H9 (cell line): ENCODE measurements around the gene COQ10B. TPM values are rescaled to one million over a fixed set of nuclear protein-coding genes. Genes with fewer than 3 reads are reported as not detected.
A peak's percentile ranks its signal among the peaks of the same experiment; 100 is the strongest.

ENCODE experiments used
- DNase-seq: peaks from one replicate; pipeline ENCODE4 v3.0.0-alpha.2; 2017
- H2AFZ ChIP-seq: one replicate; pipeline ENCODE4 v1.6.1; 2013; ENCODE audit warnings: mild to moderate bottlenecking, low read length, control low read depth, moderate library complexity
- H2AK5ac ChIP-seq: 2 replicates; pipeline ENCODE4 v1.6.1; 2013; ENCODE audit warnings: low read length, control low read depth, mixed read lengths; ENCODE audit not compliant: insufficient read length
- H2BK120ac ChIP-seq: one replicate; pipeline ENCODE4 v1.6.1; 2013; ENCODE audit warnings: low read depth, mild to moderate bottlenecking, low read length, control low read depth, inconsistent platforms; ENCODE audit not compliant: poor library complexity, severe bottlenecking
- H2BK12ac ChIP-seq: 2 replicates; pipeline ENCODE4 v1.6.1; 2013; ENCODE audit warnings: low read length, control low read depth, mixed read lengths, low read depth; ENCODE audit not compliant: insufficient read length
- H2BK15ac ChIP-seq: 2 replicates; pipeline ENCODE4 v1.6.1; 2013; ENCODE audit warnings: low read depth, low read length, control low read depth
- H2BK20ac ChIP-seq: one replicate; pipeline ENCODE4 v1.6.1; 2013; ENCODE audit warnings: low read depth, mild to moderate bottlenecking, low read length, control low read depth, inconsistent platforms; ENCODE audit not compliant: poor library complexity, severe bottlenecking
- H2BK5ac ChIP-seq: 2 replicates; pipeline ENCODE4 v1.6.1; 2013; ENCODE audit warnings: low read length, control low read depth, mixed read lengths; ENCODE audit not compliant: insufficient read length
- H3K14ac ChIP-seq: 2 replicates; pipeline ENCODE4 v1.6.1; 2013; ENCODE audit warnings: low read length, control low read depth; ENCODE audit not compliant: insufficient read depth
- H3K18ac ChIP-seq: 2 replicates; pipeline ENCODE4 v1.6.1; 2013; ENCODE audit warnings: low read depth, mild to moderate bottlenecking, mixed read lengths, low read length, control low read depth; ENCODE audit not compliant: insufficient read length
- H3K23ac ChIP-seq: 2 replicates; pipeline ENCODE4 v1.6.1; 2013; ENCODE audit warnings: low read length, control low read depth, mixed read lengths, low read depth; ENCODE audit not compliant: insufficient read length
- H3K23me2 ChIP-seq: 2 replicates; pipeline ENCODE4 v1.6.1; 2013; ENCODE audit warnings: low read depth, mild to moderate bottlenecking, mixed read lengths, low read length, control low read depth; ENCODE audit not compliant: insufficient read length, poor library complexity, severe bottlenecking
- H3K27ac ChIP-seq: 2 replicates; pipeline ENCODE4 v1.5.1; 2013; ENCODE audit warnings: low read length, control low read depth, mixed read lengths, low read depth; ENCODE audit not compliant: insufficient read length
- H3K27me3 ChIP-seq: 2 replicates; pipeline ENCODE4 v1.6.1; 2013; ENCODE audit warnings: low read length, control low read depth, inconsistent platforms; ENCODE audit not compliant: insufficient read depth
- H3K4ac ChIP-seq: 2 replicates; pipeline ENCODE4 v1.6.1; 2013; ENCODE audit warnings: low read depth, mild to moderate bottlenecking, control low read depth, inconsistent platforms, low read length, moderate library complexity
- H3K4me1 ChIP-seq: 2 replicates; pipeline ENCODE4 v1.6.1; 2013; ENCODE audit warnings: low read length, control low read depth, inconsistent platforms; ENCODE audit not compliant: insufficient read depth
- H3K4me2 ChIP-seq: 2 replicates; pipeline ENCODE4 v1.6.1; 2013; ENCODE audit warnings: low read length, control low read depth, mixed read lengths; ENCODE audit not compliant: insufficient read length, insufficient read depth
- H3K56ac ChIP-seq: 2 replicates; pipeline ENCODE4 v1.6.1; 2013; ENCODE audit warnings: low read depth, mild to moderate bottlenecking, mixed read lengths, low read length, control low read depth; ENCODE audit not compliant: insufficient read length
- H3K79me1 ChIP-seq: 2 replicates; pipeline ENCODE4 v1.6.1; 2013; ENCODE audit warnings: low read depth, mild to moderate bottlenecking, moderate library complexity, low read length, control low read depth, inconsistent platforms; ENCODE audit not compliant: insufficient read depth, poor library complexity, severe bottlenecking
- H3K79me2 ChIP-seq: 2 replicates; pipeline ENCODE4 v1.6.1; 2013; ENCODE audit warnings: low read length, control low read depth, inconsistent platforms; ENCODE audit not compliant: insufficient read depth
- H3K9ac ChIP-seq: 2 replicates; pipeline ENCODE4 v1.6.1; 2013; ENCODE audit warnings: low read length, control low read depth, mixed read lengths; ENCODE audit not compliant: insufficient read length; ENCODE audit errors: extremely low read depth
- H3K9me3 ChIP-seq: one replicate; pipeline ENCODE4 v1.6.1; 2013; ENCODE audit warnings: low read depth, low read length, inconsistent platforms; ENCODE audit not compliant: control insufficient read depth
- H3T11ph ChIP-seq: one replicate; pipeline ENCODE4 v1.6.1; 2013; ENCODE audit warnings: mild to moderate bottlenecking, low read length, control low read depth, inconsistent platforms
- H4K20me1 ChIP-seq: one replicate; pipeline ENCODE4 v1.6.1; 2013; ENCODE audit not compliant: control insufficient read depth, insufficient read length, insufficient read depth
- H4K5ac ChIP-seq: 2 replicates; pipeline ENCODE4 v1.6.1; 2013; ENCODE audit warnings: low read depth, mild to moderate bottlenecking, mixed read lengths, low read length, control low read depth; ENCODE audit not compliant: insufficient read length
- H4K8ac ChIP-seq: replicated peaks from 2 replicates; pipeline ENCODE4 v1.6.1; 2013; ENCODE audit warnings: low read length, control low read depth, mixed read lengths, low read depth; ENCODE audit not compliant: insufficient read length
- H4K91ac ChIP-seq: 2 replicates; pipeline ENCODE4 v1.6.1; 2013; ENCODE audit warnings: low read depth, mild to moderate bottlenecking, moderate library complexity, mixed read lengths, low read length, control low read depth; ENCODE audit not compliant: insufficient read length
- H3K27ac Mint-ChIP-seq, 3 experiments: 2 replicates in 2 of 3; 3 replicates in 1 of 3; pipeline ENCODE4 v1.8.0; 2020 to 2021; ENCODE audit warnings: mixed read lengths in 3 of 3, mild to moderate bottlenecking in 1 of 3, moderate library complexity in 1 of 3
- H3K27me3 Mint-ChIP-seq: 2 replicates; pipeline ENCODE4 v1.8.0; 2021; ENCODE audit warnings: low read depth, mild to moderate bottlenecking, moderate library complexity, mixed read lengths
- H3K36me3 Mint-ChIP-seq, 3 experiments: 2 replicates in 2 of 3; 3 replicates in 1 of 3; pipeline ENCODE4 v1.8.0; 2020 to 2021; ENCODE audit warnings: low read depth in 3 of 3, mixed read lengths in 3 of 3; ENCODE audit not compliant: insufficient read depth in 1 of 3
- H3K4me1 Mint-ChIP-seq, 2 experiments: 2 replicates each; pipeline ENCODE4 v1.8.0; 2020; ENCODE audit warnings: mixed read lengths in 2 of 2
- H3K4me3 Mint-ChIP-seq, 2 experiments: 2 replicates in 1 of 2; 3 replicates in 1 of 2; pipeline ENCODE4 v1.8.0; 2020 to 2021; ENCODE audit warnings: mild to moderate bottlenecking in 2 of 2, mixed read lengths in 2 of 2, moderate library complexity in 1 of 2
- H3K9me3 Mint-ChIP-seq, 2 experiments: 2 replicates in 1 of 2; 3 replicates in 1 of 2; pipeline ENCODE4 v1.8.0; 2020; ENCODE audit warnings: mild to moderate bottlenecking in 2 of 2, mixed read lengths in 2 of 2, moderate library complexity in 1 of 2
- CTCF ChIP-seq: fragments of 200-600 bp; sonication (generic); conservative IDR thresholded peaks from 3 replicates; pipeline ENCODE4 v1.8.0; 2021; ENCODE audit warnings: antibody characterized with exemption, mild to moderate bottlenecking
- WGBS: extraction: QIAGEN DNeasy Blood & Tissue Kit; methylation state at CpG from one replicate; pipeline ENCODE4 v1.1.7; 2013; ENCODE audit warnings: missing lambda C conversion rate, low lambda C conversion rate, mixed read lengths; ENCODE audit not compliant: insufficient read length; ENCODE audit errors: extremely low coverage; 5-methylcytosine and 5-hydroxymethylcytosine counted together
- total RNA-seq: library from RNA; stranded (reverse); gene quantifications from 2 replicates; pipeline ENCODE4 v1.2.1, GENCODE V29; 2021

The COQ10B gene
- total RNA-seq, 1 experiment from 2014 or later: 16.2 TPM

GRCh38 chr2:197516393-197516761, 63.0 kb downstream of the COQ10B start:
- no peak for TF ChIP-seq CTCF

More at GRCh38 chr2:197516393-197516761, 63.0 kb downstream of the COQ10B start:
- Histone ChIP-seq H2AFZ (no peak overlapping the region), H3K27ac (no peak overlapping the region), H3K9me3 (no peaks in the 10 kb centered on the region), H3K9ac (peak overlapping the region; percentile 85), H2AK5ac (no peak overlapping the region), H4K20me1 (no peaks in the 10 kb centered on the region), H3K56ac (no peak overlapping the region), H2BK120ac (no peak overlapping the region), H2BK20ac (no peak overlapping the region), H3K79me1 (no peaks in the 10 kb centered on the region), H3K4me2 (peak overlapping the region; percentile 63), H3K27me3 (no peaks in the 10 kb centered on the region), H3K18ac (peak overlapping the region; percentile 76), H2BK15ac (no peak overlapping the region), H3K4me1 (0 out of 2 replicates have a peak, but pooled peaks cover 3% of the 10 kb centered on the region), H4K8ac (no peak overlapping the region), H4K5ac (no peak overlapping the region), H3T11ph (no peak overlapping the region), H2BK5ac (no peak overlapping the region), H3K4ac (no peak overlapping the region), H3K14ac (peak overlapping the region; percentile 79; the same call in 1 of the 2 replicates), H3K23ac (no peak overlapping the region), H3K23me2 (peaks cover 7% of the 10 kb centered on the region), H2BK12ac (no peak overlapping the region), H3K79me2 (peaks cover 19% of the 10 kb centered on the region; the same call in 1 of the 2 replicates), H4K91ac (no peak overlapping the region)
- Mint-ChIP-seq H3K9me3 (peaks cover 5 to 7% of the 10 kb centered on the region in 2 experiments), H3K4me1 (peaks cover 21 to 35% of the 10 kb centered on the region in 2 experiments), H3K36me3 (peaks cover 8 to 20% (median 12%) of the 10 kb centered on the region in 3 experiments), H3K27me3 (no peaks in the 10 kb centered on the region; the same call in 1 of the 2 replicates), H3K27ac (peak overlapping the region; percentile 82 to 96 (median 87)), H3K4me3 (peak overlapping the region; percentile 85 to 92)
- WGBS: no CpG with 5 or more reads among the region's 17 CpGs
- peak; percentile 59 for DNase-seq
